HK-2 (cell line): ENCODE measurements around the gene POU3F3.

Source experiments
- DNase-seq: peaks from one replicate; pipeline ENCODE4 v3.0.0-alpha.2; 2018; ENCODE audit not compliant: unreplicated experiment

The POU3F3 gene

DNA sequence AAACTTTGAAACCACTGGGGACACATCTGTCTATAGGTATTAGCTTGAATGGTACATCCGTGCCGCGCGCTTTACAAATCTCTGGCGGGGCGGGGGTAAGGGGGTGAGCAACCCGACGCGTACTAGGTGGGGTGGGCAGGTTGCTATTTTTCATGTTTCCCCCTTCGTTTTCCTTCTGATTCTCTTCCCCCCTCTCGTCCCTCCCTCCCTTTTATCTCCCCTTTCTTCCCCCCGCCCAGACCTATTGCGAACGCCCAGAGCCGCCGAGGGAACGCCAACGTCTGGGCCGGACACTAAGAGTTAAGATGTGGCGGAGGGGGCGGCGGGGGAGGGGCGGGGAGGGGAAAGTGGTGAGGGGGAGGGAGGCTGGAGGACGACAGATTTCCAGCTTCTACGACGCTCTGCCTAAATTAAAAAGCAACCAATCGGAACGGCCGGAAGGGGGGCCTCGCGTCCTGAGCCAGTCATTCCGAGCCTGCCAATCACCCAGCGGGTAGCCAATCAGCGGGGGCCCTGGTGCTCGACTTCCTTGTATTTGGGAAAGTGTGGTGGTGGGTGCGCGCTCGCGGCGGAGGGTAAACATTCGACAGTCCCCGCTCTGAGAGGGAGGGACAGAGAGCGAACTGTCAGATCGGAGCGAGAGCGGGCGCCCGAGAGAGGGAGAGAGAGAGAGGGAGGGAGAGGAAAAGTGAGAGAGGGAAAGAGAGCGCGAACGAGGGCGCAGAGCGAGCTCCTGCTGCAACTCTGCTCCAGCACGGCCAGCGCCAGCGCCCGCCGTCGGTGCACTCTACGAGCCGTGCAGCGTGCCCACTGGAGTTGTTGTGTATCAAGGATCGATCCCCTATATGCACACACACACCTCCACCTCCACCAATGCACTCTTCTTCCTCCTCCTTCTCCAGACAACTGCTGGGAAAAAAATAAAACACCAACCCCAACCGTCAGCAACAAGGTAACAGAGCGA, at the start of gene POU3F3:
TSS of gene POU3F3 (plus strand) at position 582 of the 964 bp plus-strand sequence. CDS start 1,396 bp downstream, outside the sequence.
- DNase-seq, result no peak

DNA sequence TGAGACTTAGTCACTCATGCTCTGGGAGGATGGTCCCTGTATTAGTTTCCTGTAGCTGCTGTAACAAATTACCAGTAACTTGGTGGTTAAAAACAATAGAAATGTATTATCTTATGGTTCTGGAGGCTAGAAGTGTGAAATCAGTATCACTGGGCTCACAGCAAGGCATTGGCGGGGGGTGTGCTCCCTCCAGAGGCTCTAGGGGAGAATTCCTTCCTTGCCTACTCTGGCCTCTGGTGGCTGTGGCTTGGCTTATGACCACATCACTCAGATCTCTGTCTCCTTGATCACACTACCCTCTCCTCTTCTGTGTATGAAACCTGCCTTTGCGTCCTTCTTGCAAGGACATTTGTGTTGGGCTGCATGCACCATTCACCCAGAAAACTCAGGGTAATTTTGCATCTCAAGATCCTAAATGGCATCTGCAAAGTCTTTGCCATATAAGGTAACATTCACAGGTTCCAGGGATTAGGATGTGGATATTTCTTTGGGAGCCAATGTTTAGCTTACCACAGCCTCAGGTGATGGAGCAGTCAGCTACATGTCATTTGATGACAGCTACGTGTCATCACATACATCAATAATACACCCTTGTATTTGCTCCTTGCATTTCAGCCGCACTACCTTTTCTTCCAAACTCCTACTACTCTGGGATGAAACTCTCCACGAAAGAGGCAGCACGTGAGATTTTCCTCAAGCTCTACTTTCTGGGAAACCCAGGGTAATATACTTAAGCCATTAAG, 49.6 kb upstream of the POU3F3 start:
- DNase-seq, result no peak

DNA sequence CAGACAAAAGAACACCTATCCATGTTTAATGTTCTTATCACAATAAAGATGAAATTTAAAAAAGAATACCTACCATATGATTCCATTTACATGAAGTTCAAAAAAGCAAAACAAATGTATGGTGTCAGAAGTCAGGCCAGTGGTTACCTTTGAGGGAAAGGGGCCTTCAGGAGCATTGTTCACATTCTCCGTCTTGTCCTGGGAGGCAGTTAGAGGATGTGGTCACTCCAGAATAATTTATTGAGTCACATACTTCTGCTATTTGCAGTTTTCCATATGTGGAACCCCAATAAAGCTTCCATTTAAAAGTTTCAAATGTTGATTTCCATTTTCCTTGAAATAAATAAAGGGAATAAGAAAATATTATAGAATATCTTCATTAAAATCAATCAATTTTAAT, 41.6 kb upstream of the POU3F3 start:
- DNase-seq, result no peak

DNA sequence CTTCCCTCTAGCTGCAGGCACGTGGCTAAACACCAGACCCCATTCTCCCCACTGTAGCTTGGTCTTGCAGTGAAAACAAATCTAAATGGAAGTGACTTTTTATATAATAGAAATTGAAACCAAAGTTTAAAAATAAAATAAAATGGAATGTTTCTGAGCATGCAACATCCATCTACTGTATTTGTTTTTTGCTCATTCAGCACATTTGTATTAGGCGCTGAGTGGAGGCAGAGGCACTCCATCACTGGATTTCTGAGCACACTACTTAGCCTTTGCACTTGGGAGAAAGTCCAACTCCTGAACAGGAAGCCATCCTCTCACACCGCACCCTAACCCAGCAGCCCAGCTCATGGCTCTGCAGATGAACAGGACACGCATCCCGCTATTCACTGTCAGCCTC, 37.8 kb upstream of the POU3F3 start:
- no peak for DNase-seq

- DNase-seq, result no peak
Observed at GRCh38 chr2:104818264-104818663, 35.7 kb upstream of the POU3F3 start.

GRCh38 chr2:104820126-104820525, 33.8 kb upstream of the POU3F3 start:
- no peak for DNase-seq

GRCh38 chr2:104825124-104825865, 28.6 kb upstream of the POU3F3 start:
- DNase-seq, result no peak

DNA sequence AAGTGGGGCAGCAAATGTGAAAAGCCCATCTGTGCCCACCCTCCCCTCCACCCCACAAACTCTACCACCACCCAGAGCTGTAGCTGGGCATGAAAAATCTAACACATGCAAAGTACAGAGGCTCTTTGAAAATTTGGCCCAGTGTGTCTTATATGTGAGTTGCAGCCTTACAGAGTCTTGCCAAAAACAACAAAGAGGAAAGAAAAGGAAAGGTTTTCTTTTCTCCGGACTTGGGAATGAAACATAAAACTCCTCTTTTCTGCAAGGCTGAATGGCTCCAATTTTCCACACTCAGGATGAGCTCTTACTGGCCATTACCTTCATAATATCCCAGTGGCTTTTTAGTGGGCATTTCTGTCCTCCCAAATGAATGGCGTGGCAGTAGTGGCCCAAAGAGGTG, 27.9 kb upstream of the POU3F3 start:
- no peak for DNase-seq

DNA sequence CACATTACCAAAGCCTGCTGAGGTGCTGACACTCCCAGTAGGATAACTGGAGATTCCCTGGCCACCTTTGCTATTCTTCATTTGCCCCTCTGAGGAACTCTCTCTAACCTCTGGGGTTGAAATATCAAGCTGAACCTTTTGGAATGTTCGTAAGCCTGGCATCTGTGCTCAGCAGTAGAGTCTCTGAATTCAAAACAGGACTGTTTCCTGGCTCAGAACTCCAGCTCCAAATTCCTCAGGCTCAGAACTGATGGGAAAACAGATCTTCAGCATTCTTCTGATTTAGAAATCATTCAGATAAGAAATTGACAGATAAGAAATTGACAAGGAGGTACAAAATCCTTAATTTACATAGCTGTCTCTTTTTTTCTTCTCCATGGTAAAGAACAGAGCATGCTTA, 22.2 kb upstream of the POU3F3 start:
- DNase-seq, result no peak

GRCh38 chr2:104834431-104835153, 19.3 kb upstream of the POU3F3 start:
- DNase-seq, result no peak

DNA sequence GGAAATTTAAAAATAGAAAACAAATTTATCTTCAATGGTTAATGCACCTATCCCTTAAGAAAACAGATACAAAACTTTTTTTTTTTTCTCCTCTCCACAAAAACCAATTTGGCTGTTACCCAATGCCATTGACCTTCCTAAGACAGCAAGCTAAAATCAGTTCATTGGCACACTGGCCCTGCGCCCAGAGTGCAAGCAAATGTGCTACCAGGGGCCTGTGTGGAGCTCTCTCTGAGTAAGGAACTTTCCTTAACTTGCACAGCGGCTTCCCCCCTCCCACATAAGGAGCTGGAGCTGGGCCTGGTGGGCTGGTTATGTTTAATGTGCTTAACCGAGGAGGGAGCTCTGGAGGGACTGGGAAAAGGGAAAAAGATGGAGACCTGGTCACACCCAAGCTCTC, 17.6 kb upstream of the POU3F3 start:
- no peak for DNase-seq

GRCh38 chr2:104836841-104837240, 17.1 kb upstream of the POU3F3 start:
- no peak for DNase-seq

DNA sequence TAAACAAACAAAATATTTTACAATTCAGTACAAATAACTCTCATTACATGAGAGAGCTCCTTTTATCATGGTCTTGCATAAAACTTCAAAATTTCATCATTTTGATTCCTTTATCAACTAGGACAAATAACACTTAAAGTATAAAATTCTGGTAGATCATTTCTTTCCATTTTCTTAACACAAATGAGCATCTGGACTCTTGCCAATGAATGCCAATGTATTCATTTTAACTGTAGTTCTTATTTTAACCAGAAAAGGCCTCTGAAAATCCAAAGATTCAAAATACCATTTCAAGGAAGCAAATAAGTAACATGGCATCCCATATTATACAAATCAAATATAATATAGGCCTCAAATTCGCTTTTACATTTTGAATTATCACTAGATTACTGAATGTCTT, 13.8 kb upstream of the POU3F3 start:
- no peak for DNase-seq

- DNase-seq, result no peak
Observed at GRCh38 chr2:104840893-104841585, 12.9 kb upstream of the POU3F3 start.

DNA sequence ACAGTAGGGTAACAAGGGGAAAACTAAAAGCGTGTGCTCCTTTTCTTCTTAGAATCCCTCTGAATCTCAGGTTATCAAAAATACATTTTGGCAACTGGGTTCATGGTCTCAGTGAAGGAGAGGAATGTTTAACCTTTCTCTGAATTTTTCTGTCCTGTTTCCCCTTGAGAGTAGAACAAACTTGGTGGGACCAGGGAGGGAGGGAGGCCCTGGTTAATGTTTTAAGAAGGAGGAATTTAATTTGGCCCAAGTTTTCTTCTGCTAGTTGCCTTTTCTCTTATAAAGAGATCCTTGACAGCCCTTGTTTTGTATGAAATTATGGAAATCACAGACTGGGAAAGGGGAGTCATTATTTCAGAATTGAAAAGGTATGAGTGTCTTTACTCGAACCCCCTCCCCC, 12.2 kb upstream of the POU3F3 start:
- DNase-seq, result no peak

DNA sequence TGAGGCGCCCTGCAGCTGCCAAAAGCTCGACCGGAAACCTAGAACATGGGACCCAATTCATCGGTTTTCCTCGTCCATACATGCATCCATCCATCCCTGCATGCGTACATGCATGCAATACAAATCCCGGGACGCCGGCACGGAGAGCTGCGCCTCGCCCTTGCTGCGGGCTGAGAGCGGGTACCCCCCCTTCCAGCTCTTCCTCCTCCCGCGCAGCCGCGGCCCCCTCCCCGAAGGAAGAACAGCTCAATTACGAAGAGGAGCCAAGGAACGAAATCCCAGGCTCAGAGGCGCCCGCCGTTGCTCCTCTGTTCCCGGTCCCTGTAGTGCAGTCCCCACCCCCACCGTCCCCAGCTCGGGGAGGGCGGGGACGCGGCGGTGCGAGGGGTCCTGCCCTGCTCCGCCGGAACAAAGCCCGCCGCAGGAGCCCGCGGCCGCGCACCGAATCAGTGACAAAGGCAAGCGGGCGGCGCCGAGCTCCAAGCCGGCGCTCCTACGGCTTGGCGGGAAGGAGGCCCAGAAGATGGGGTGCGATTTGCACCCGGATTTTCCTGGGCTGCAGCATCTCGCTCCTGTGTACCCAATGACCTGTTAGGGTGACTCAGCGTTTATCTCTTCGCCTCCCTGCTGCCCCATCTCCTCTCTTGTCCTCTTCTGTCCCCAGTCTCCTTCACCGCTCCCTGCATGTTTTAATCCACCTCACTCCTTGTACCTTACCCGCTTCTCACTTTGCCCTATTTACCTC, 8.9 kb upstream of the POU3F3 start:
- DNase-seq, result no peak

GRCh38 chr2:104845552-104845931, 8.4 kb upstream of the POU3F3 start:
- DNase-seq, result no peak

DNA sequence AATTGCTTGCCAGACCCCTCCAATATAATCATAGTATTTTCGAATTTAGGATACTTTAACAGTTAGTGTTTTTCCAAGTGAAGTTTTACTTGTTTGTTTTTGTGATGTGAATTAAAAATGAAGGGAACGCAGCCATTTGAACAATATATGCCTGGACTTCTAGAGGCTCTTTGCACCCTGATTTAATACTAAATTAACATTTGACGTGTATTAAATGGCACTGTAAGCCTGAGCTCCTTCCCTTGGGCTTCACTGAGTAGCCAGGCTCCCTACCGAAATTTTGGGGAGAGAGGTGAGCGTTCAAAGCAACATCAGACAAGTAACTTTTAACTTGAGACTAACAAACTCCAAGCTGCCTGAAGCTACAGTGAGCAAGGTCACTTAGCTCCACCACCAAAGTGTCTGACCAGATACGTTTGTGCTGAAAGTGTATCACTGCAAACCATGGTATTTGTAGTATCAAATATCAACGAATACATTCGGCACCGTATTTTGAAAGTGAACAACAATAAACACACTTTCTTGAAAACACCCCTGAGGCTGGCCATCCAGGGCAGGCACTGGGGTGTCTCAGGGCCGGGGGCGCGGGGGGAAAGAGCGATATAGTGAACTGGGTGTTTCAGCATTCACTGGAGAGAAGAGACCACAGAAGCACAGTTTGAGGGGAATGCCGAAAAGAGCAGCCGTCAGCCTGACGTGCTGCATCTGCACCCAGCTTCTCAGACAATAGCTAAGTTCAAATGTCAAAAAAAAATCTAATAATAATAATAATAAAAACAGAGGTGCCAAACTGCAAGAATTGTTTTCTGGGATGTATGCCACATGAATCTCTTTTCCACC, 7.7 kb upstream of the POU3F3 start:
- DNase-seq, result no peak
